ENCODE data around the gene ARRDC2.
"Not testable (repeated sequence)": the region's sequence is repeated elsewhere in the genome, so short reads cannot be mapped to it uniquely, and the experiment has no call there.

Gene ARRDC2

DNA sequence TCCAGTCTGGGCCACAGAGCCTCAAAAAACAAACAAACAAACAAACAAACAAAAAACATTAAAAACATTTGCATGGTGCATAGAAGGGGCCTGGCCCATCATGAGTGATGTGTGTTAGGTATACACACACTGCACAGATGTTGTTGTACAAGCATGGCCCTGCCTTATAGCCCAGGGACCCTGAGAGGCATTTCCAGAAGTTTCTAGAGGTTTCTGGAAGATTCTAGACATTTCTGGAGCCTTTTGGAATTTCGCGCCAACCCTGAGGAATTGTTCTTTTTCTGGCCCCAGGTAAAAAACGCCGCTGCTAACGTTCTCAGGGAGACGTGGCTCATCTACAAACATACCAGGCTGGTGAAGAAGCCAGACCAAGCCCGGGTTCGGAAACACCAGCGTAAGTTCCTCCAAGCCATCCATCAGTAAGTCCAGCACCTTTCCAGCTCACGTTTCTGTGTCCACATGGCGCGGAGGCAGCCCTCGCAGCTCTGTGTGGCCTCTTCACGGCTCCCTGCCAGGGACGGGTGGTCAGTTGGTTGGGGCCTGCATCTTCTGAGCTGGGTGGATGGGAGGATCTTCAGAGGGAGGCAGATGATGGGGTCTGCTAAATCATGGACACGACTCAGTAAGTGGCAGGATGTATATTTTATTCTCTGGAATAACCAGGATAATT, 18.4 kb upstream of the ARRDC2 start:
- DNase-seq (ENCODE audit: low read depth in 3 of 3, low spot score in 1 of 3), result no peak

DNA sequence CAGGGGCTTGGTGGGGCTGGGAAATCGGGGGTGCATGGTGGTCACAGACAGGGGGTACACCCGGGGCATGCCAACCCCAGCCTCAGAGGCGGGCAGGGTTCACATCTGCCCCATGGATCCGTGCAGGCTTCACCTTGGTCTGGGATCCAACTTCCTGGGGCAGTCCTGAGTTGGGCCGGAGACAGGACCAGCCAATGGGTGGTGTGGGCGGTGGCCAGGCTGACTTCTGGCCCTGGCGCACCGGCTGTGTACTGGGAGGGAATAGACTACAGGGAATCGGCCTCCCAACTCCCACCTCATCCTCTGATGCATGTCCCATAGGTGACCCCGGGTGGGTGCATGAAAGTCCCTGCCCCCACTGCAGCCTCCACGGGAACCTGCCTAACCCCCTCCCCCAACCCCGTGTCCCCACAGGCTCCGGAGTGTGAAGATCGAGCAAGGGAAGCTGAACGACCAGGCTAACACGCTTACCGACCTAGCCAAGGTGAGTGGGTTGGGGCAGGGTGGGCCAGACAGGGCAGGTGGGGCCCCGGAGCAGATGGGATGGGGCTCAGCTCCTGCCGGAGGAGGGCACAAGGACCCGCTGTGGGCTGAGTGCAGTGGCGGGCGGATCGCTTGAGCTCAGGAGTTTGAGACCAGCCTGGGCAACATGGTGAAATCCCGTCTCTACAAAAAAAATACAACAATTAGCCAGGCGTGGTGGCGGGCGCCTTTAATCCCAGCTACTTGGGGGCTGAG, 14.7 kb upstream of the ARRDC2 start:
- DNase-seq (ENCODE audit: low read depth in 3 of 3, low spot score in 1 of 3), result no peak

DNA sequence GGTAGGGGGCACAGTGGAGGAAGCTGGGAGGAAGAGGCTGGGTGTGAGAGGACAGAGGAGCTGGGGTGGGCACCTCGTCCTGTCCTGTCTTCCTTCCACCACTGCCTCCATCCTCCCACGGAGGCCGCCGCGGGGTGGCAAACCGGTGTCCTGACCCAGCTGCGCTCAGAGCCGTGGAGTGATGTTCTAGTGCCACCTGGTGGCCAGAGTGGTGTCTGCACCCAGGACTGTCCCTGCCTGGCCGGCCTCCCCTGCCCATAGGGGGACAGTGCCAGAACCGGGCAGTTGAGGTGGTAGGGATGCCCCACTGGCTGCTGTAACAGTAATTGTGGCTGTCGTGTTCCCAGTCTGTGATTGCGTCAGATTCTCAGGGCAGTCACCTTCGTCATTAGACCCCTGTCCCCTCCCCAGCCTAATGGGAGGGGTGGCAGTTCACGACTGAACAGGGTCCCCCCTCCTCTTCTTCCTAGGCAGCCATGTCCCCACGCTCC, 11.1 kb upstream of the ARRDC2 start:
- DNase-seq (ENCODE audit: low read depth in 3 of 3, low spot score in 1 of 3), result peak; percentile 64 to 91 (median 73)

DNA sequence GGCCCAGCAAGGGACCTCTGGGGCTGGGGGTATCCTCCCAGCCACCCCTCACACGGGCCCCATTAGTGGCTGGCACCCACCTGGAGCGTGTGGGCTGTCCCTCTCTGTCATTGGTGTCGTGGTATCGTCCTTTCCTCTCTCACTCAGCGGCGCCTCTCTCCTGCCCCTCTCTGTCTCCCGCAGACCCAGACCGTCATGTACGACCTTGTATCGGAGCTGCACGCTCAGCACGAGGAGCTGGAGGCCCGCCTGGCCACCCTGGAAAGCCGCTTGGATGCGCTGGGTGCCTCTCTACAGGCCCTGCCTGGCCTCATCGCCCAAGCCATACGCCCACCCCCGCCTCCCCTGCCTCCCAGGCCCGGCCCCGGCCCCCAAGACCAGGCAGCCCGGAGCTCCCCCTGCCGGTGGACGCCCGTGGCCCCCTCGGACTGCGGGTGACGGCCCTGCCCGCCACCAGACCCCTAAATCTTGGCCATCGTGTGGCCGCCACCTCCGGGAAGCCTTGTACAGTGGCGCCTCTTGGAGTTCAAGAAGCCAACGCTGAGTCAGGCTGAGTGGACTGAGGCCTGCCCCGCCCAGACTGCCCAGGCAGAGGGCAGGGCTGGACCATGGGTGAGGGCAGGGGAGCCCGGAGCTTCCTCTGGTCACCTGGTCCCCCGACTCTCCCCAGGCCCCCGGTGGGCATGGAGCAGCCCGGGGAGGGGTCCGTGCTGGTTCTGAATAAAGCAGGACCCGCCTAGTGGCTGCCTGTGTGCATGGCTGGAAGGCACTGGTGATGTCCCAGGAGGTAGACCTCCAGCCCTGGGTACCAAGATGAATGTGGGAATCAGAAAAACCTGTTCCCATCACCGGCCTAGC, 9.8 kb upstream of the ARRDC2 start:
- DNase-seq (ENCODE audit: low read depth in 3 of 3, low spot score in 1 of 3), result no peak

DNA sequence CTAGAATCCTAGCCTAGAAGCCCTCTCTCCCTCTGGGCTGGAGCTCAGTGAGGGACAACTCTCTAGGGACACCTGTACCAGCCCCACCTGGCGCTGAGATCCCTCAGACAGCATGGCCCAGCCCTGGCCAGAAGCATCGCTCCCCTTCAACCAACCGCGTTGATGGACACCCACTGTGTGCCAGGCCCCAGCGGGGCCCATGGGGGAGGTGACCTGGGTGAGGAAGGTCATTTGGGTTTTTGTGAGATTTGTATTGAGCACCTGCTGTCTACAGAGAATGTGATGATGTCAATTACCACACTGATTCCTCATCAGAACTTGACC, 9.2 kb upstream of the ARRDC2 start:
- no peak for DNase-seq (ENCODE audit: low read depth in 3 of 3, low spot score in 1 of 3)

DNA sequence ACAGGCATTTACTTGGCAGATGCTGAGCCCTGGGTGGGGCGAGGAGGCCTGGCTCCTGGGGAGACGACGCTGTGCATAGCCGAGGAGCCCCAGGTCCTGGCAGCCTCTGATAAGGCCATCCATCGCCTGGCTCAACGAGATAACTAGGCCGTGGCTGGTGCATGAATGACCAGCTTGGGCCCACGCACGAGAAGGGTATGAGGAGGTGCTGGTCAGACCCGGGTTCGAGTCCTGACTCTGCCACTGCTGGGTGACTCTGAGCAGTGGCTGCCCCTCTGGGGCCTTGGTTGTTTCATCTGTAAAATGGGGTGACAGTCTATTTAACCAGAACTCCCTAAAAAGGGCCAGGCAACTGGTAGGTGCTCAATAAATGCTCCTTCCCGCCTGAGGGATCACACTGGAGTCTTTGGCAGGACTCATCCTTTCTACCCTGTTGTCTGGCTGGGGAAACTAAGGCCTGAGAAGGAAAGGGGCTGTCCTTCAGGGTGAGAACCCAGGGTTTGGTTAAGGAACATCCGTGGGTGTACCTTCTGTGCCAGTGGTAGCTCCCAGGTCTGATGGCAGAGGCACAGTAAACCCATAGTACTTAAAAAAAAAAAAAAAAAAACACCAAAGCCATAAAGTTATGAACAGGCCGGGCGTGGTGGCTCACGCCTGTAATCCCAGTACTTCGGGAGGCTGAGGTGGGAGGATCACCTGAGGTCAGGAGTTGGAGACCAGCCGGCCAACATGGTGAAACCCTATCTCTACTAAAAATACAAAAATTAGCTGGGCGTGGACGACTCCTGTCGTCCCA, 8.1 kb upstream of the ARRDC2 start:
- no peak for DNase-seq (ENCODE audit: low read depth in 3 of 3, low spot score in 1 of 3)

DNA sequence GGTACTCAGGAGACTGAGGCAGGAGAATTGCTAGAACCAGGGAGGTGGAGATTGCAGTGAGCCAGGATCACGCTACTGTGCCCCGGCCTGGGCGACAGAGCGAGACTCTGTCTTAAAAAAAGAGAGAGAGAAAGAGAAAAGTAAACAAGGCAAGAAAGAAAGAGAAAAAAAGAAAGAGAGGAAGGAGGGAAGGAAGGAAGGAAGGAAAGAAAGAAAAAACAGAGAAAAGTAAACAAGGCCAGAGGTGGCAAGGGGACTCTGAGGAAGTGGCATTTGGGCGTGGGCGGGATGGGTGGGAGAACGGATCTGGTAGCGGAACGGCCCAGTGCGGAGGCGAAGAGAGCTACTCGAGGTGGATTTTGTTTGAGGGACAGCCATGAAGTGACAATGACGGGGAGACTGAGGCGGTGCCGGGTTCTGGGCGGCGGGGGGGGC, 7.5 kb upstream of the ARRDC2 start:
- no peak for DNase-seq (ENCODE audit: low read depth in 3 of 3, low spot score in 1 of 3)

DNA sequence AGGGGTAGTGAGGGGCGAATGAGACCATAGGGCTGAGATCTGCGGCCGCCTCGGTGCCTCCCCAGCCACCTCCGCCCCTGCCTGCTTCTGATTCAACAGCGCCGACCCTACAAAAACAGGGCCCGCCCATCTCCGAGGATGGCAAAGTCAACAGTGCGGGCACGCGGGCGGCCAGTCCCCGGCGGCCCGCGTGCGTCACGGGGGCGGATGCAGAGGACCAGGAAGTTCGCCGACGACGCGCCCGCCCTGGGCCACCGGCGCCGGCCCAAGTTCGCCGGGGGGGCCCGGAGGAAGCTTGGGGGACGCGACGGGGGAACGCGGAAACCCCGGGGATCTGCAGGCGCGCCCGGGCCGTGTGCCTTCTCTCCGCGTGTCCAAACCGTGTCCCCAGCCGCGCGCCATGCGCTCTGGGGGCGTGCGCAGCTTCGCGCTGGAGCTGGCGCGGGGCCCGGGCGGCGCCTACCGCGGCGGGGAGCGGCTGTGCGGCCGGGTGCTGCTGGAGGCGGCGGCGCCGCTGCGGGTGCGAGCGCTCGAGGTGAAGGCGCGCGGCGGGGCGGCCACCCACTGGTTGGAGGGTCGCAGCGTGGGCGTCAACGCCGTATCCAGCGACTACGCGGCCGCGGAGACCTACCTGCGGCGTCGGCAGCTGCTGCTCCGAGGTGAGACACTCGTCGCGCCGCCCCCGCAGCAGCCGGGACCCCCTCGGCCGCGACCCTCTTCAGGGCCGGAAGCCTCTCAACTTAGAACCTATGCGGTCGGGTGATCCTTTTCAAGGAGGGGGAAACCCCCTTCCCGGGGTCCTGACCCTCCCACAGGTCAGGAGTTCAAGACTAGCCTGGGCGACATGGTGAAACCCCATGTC, 6.8 kb upstream of the ARRDC2 start:
- DNase-seq (ENCODE audit: low read depth in 3 of 3, low spot score in 1 of 3), result peak; percentile 73 to 88 (median 87)

DNA sequence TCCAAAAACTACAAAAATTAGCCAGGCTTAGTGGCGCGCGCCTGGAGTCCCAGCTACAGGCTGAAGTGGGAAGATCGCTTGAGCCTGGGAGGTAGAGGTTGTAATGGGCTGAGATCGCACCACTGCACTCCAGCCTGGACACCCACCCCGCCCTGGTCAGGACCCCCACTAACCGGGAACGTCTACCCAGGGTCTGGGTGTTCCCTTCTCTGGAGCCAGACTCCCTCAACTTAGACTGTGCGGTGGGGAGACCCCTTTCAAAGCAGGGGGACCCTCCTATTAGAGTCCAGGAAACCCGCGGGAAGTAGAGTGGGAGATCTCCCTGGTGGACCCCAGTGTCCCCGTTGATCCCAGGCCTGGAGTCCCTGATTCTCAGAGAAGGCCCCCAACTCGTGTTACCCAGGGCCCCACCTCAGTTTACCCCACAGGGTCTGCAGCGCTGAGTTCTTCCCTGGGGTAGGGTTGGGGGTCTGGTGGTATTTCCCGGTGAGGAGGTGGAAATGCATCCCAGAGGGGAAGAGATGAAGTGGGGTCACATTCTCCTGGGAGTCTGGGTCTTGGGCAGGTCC, 6.1 kb upstream of the ARRDC2 start:
- DNase-seq (ENCODE audit: low read depth in 3 of 3, low spot score in 1 of 3), result no peak

DNA sequence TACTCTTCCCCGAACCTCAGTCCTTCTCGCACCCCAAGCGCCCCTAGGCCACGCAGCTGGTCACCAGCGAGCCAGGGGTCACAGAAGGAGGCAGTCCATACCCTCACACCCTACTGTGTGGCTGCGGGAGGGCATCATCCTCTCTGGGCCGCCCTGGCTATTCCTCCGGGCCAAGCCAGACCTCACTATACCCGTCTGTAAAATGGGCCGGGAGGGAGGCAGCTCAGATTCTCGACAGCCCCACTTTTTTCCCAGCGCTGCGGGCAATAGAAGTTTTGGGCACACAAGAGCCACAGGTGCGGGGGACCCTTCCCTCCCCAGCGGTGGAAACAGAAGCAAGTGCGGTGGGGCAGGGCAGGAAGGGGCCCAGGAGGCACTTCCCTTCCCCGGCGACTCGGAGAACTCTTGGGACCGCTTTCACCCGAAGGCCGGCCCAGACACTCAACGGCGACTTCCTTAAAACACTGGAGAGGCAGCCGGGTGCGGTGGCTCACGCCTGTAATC, 5.6 kb upstream of the ARRDC2 start:
- DNase-seq (ENCODE audit: low read depth in 3 of 3, low spot score in 1 of 3), result no peak

DNA sequence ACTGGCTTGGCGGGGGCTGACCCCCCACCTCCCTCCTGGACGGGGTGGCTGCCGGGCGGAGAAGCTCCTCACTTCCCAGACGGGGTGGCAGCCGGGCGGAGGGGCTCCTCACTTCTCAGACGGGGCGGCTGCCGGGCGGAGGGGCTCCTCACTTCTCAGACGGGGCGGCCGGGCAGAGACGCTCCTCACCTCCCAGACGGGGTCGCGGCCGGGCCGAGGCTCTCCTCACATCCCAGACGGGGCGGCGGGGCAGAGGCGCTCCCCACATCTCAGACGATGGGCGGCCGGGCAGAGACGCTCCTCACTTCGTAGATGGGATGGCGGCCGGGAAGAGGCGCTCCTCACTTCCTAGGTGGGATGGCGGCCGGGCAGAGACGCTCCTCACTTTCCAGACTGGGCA, 2.2 kb upstream of the ARRDC2 start:
- not testable (repeated sequence) for DNase-seq (ENCODE audit: low read depth in 3 of 3, low spot score in 1 of 3)

DNA sequence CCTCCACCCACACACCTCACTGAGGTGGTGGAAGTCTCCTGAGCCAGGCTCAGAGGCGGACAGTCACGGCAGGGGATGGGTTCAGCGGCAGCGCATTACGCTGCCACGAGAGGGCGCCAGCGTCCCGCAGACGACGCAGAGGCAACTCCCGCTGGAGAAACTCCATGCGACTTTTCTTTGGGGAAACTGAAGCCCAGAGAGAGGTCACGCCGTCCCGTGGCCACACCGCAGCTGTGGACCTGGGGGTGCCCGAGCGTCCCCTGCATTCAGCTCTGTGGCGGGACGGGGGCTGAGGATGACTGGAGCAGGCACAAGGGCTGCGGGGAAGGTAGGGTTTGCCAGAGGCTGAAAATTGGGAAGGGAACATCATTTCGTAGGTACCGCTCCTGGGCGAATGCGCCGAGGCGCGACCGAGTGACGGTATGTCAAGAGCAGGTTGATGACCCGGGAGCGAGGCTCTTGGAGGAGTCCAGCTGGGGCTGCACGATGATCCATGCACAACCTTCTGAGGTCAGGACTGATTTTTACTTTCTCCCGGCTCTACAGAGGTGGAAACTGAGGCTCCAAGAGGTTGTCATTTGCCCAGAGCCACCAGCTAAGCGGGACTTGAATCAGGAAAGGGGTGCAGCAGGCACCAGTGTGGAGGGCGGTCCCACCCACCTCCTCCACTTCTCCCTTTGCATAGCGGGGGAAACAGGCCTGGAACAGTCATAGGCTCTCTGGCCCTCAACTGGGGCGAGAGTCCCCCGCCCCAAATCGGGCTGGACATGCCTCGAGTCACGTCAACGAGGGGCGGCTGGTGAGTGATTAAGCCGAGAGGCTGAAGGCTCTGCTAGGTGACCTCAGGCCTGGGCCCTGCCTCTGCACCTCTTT, 690 bp upstream of the ARRDC2 start:
- DNase-seq (ENCODE audit: low read depth in 3 of 3, low spot score in 1 of 3), result peak; percentile 62 to 76 (median 68)

DNA sequence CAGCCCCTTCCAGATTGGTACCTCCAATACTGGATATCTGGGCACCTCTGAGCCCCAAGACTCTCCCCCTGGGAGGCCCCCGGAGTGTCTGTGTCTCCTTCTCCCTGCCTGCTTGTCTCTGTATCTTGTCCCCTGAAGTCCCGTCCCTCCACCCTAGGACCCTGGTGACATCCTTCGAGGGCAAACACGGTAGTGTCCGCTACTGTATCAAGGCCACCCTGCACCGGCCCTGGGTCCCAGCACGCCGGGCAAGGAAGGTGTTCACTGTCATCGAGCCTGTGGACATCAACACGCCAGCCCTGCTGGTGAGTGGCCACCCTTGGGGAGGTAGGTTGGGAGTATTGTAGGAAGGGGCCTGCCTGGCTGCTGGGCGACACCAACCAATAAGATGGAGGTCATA, 844 bp downstream of the ARRDC2 start:
- no peak for DNase-seq (ENCODE audit: low read depth in 3 of 3, low spot score in 1 of 3)

DNA sequence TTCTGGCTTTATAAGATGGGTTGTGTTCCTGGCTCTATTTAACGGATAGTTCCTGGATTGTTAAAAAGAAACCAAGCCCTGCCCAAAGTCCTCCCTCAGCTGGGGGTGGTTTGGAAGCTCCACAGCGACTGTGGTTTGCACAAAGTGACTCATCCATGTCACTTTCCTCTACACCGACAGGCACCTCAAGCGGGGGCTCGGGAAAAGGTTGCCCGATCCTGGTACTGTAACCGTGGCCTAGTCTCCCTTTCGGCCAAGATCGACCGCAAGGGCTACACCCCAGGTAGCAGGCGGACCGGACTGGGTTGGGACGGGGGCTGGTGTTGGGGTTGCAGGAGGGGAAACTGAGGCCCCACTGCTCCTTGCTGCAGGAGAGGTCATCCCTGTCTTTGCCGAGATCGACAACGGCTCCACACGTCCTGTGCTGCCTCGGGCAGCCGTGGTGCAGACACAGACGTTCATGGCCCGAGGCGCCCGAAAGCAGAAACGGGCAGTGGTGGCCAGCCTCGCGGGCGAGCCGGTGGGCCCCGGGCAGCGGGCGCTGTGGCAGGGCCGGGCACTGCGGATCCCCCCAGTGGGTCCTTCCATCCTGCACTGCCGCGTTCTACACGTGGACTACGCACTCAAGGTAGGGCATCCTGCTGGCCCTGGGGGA, 1.6 kb downstream of the ARRDC2 start:
- no peak for DNase-seq (ENCODE audit: low read depth in 3 of 3, low spot score in 1 of 3)

DNA sequence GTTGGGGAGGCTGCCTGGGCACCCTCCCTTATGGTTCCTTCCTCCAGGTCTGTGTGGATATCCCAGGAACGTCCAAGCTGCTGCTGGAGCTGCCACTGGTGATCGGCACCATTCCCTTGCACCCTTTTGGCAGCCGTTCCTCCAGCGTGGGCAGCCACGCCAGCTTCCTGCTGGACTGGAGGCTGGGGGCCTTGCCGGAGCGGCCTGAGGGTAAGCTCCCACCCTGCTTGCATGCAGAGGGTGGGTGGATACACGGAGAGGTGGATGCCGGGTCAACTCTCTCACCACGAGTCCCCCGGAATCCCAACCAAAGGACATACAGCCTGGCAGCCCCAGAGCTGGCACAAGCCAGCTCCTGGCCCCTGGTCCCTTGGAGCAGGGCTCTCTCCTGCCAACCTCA, 2.2 kb downstream of the ARRDC2 start:
- DNase-seq (ENCODE audit: low read depth in 3 of 3, low spot score in 1 of 3), result no peak

DNA sequence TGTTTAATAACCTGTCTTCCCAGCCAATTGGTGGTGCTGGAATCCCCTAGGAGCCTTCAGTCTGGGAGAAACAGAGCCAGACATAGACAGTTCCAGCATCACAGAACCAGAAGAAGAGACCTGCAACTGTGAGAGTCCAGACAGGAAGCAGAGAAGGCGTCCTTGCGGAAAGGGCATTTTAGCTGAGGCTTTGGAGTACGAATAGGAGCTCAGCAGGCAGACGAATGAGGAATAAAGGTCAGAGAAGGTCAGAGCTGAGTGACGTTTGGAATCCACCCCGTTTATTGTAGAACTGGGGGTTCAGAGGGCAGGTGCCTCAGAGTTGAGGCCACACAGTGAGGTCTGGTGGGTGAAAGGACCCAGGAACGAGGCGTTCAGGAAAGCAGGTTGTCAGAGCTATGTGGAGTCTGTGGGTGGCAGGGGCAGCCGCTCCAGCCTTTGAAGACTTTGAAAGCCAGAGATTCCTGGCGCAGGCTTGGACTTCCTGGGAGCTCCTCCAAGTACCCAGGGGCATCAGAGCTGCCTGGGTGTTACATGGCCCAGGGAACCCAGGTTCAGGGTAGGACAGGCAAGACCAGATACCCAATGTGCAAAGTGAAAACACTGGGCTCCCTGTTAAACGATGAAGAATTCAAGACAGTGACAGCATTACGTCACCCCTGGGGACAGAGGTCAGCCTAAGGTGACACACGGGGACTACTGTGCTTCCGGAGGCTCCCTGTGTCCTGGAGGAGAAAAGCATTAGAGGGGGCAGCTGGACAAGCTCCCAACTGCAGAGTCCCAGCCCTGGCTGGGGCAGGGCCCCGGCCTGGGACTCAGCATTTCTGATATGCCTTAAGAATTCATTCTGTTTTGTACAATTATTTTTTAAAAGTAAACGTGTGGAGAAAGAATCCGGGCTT, 5.5 kb downstream of the ARRDC2 start:
- DNase-seq (ENCODE audit: low read depth in 3 of 3, low spot score in 1 of 3), result no peak

DNA sequence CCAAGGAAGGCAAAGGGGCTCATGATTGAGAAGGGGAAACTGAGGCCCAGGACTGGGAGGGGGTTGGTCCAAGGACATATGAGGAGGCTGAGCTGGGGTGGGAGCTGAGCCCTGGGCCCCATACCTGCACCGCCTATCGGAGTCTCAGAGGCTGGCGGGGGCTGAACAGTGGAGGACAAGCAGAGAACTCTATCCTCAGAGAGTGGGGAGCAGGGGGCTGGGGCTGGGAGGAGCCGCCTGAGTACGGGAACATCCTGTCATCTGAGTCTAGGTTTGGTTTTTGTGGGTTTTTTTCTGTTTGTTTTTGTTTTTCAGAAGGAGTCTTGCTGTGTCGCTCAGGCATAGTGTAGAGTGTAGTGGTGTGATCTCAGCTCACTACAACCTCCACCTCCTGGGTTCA, 6.2 kb downstream of the ARRDC2 start:
- DNase-seq (ENCODE audit: low read depth in 3 of 3, low spot score in 1 of 3), result no peak
